Hepatocyte (in vitro differentiated cells): ENCODE data around the gene PCID2.

Experiments
- EZH2 ChIP-seq: fragments of 200-600 bp; sonication (generic); IDR thresholded peaks from 2 replicates; pipeline ENCODE4 v1.6.1; 2016; ENCODE audit warnings: antibody characterized with exemption, mild to moderate bottlenecking, borderline replicate concordance
- TF ChIP-seq, protein P1 (sequence below): fragments of 200-600 bp; sonication (generic); IDR thresholded peaks from 2 replicates; pipeline ENCODE4 v1.5.1; 2016; ENCODE audit warnings: antibody characterized with exemption, mild to moderate bottlenecking; ENCODE audit not compliant: poor library complexity

DNA sequence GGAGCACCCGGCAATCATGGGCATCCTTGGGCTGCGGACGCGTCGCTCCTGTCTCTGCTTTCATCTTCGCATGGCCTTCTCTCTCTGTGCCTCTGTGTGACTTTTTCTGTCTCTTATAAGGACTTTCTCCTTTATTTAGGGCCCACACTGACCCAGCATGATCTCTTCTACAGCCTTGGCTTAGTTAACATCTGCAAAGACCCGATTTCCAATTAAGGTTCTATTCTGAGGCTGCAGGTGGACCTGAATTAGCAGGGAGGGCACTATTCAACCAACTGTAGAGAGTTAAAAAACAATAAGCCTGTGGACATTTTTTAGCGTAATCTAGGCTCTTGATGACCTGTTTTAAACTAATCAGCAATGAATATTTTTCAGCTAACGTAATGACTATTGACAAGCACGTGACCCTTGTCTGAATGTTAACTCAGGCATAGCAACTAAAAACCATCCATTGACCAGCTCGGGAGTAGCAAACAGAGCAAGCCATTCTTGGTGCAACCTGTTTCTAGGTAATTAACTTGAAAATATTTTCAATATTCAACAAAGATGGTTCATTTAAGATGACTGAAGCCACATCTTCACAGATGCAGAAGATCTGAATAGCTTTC is 70.7 kb downstream of the PCID2 start:
- TF ChIP-seq EZH2 = no peak
- TF ChIP-seq, protein P1, sequence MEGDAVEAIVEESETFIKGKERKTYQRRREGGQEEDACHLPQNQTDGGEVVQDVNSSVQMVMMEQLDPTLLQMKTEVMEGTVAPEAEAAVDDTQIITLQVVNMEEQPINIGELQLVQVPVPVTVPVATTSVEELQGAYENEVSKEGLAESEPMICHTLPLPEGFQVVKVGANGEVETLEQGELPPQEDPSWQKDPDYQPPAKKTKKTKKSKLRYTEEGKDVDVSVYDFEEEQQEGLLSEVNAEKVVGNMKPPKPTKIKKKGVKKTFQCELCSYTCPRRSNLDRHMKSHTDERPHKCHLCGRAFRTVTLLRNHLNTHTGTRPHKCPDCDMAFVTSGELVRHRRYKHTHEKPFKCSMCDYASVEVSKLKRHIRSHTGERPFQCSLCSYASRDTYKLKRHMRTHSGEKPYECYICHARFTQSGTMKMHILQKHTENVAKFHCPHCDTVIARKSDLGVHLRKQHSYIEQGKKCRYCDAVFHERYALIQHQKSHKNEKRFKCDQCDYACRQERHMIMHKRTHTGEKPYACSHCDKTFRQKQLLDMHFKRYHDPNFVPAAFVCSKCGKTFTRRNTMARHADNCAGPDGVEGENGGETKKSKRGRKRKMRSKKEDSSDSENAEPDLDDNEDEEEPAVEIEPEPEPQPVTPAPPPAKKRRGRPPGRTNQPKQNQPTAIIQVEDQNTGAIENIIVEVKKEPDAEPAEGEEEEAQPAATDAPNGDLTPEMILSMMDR = no peak
